Measurements from ENCODE around the gene C11orf21. TPM values are rescaled to one million over a fixed set of nuclear protein-coding genes. Genes with fewer than 3 reads are reported as not detected.

C11orf21 gene
- total RNA-seq, 1 donor from 2014 or later: 0.16 TPM

DNA sequence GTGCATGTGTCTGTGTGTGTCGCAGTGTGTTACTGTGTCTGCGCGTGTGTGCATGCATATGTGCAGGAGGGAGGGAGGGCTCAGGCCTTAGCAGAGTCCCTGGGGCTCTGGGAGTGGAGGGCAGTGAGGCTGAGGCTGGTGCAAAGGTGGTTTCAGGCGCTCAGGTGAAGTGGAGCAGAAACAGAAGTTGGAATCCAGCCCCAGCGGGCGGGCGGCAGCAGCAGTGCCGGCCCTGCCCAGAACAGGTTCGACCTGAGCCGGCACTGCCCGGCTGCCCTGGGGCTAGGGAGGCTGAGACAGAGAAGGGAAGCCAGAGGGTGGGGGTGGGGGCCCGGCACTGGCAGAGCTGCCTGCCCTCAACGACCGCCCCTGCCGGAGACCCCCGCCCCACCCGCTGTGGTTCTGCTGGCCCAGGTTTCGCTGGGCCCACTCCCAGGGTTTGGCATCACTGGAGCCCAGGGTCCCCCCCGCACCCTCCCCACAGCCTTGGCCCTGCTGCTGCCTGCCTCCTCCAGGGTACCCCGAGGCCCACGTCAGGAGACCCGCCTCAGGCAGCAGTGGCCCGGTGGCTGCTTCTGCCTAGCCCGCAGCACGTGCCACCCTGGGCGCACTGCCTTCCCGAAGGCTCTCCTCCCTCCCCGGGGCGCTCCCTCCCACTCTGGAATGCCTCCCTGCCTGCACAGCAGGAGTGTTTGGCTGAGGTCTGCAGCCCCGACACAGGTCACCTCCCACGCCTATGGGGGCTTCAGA is 44.6 kb downstream of the C11orf21 start:
- H3K27ac Mint-ChIP-seq (ENCODE audit: unreplicated experiment): no peak overlapping the region
- H3K27me3 Mint-ChIP-seq (ENCODE audit: unreplicated experiment): peaks cover 28% of the 10 kb centered on the region
- no peak overlapping the region for H3K4me3 Mint-ChIP-seq (ENCODE audit: unreplicated experiment)
- H3K36me3 Mint-ChIP-seq (ENCODE audit: unreplicated experiment): no peaks in the 10 kb centered on the region
- DNase-seq (ENCODE audit: extremely low spot score, unreplicated experiment): no peak
- H3K9me3 Mint-ChIP-seq (ENCODE audit: unreplicated experiment): no peaks in the 10 kb centered on the region
- TF ChIP-seq, protein P1, sequence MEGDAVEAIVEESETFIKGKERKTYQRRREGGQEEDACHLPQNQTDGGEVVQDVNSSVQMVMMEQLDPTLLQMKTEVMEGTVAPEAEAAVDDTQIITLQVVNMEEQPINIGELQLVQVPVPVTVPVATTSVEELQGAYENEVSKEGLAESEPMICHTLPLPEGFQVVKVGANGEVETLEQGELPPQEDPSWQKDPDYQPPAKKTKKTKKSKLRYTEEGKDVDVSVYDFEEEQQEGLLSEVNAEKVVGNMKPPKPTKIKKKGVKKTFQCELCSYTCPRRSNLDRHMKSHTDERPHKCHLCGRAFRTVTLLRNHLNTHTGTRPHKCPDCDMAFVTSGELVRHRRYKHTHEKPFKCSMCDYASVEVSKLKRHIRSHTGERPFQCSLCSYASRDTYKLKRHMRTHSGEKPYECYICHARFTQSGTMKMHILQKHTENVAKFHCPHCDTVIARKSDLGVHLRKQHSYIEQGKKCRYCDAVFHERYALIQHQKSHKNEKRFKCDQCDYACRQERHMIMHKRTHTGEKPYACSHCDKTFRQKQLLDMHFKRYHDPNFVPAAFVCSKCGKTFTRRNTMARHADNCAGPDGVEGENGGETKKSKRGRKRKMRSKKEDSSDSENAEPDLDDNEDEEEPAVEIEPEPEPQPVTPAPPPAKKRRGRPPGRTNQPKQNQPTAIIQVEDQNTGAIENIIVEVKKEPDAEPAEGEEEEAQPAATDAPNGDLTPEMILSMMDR (IDR thresholded peaks at IDR 0.05): no peak
- no peaks in the 10 kb centered on the region for H3K4me1 Mint-ChIP-seq (ENCODE audit: unreplicated experiment)

DNA sequence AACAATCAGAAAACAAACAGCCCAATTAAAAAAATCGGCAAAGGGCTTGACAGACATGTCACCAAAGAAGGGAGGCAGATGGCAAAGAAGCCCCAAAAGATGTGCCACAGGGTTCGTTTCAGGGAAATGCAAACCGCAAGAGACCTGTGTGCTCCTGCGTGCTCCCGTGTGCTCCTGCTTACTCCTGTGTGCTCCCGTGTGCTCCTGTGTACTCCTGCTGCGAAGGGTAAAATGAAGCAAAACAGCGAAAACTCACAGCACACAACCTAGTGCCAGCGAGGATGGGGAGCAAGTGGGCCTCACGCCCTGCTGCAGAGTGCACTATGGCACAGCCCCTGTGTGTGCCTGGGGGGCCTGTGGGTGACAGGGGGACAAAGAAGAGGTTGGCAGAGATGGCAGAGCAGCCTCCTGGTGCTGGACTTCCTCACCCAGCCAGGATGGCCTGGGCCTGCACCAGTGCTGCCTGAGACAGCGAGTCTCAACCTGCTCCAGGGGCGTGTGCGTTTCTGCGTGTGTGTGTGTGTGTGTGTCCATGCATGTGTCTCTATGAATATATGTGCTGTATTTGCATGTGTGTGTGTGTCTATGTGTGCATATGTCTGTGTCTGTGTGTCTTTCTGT is 45.3 kb downstream of the C11orf21 start:
- no peak for DNase-seq (ENCODE audit: extremely low spot score, unreplicated experiment)
- H3K4me3 Mint-ChIP-seq (ENCODE audit: unreplicated experiment): no peak overlapping the region

DNA sequence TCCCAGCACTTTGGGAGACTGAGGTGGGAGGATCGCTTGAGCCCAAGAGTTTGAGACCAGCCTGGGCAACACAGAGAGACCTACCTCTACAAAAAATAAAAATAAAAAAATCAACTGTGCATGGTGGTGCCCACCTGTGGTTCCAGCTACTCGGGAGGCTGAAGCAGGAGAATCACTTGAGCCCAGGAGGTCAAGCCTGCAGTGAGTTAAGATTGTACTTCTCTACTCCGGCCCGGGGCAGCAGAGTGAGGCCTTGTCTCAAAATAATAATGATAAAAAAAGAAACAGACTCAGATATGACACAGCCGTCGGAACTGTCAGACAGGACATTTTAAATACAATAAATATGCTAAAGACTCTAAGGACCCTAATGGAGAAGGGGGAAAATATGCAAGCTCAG is 49.7 kb downstream of the C11orf21 start:
- no peaks in the 10 kb centered on the region for H3K4me1 Mint-ChIP-seq (ENCODE audit: unreplicated experiment)
- no peak for DNase-seq (ENCODE audit: extremely low spot score, unreplicated experiment)
- no peak overlapping the region for H3K4me3 Mint-ChIP-seq (ENCODE audit: unreplicated experiment)
- no peaks in the 10 kb centered on the region for H3K9me3 Mint-ChIP-seq (ENCODE audit: unreplicated experiment)
- peaks cover 39% of the 10 kb centered on the region for H3K27me3 Mint-ChIP-seq (ENCODE audit: unreplicated experiment)
- TF ChIP-seq, protein P1 (IDR thresholded peaks at IDR 0.05): no peak
- H3K36me3 Mint-ChIP-seq (ENCODE audit: unreplicated experiment): no peaks in the 10 kb centered on the region
- H3K27ac Mint-ChIP-seq (ENCODE audit: unreplicated experiment): no peak overlapping the region

More for the DNA sequence above, 45.3 kb downstream of the C11orf21 start:
- Mint-ChIP-seq H3K27ac (ENCODE audit: unreplicated experiment) (no peak overlapping the region), H3K36me3 (ENCODE audit: unreplicated experiment) (no peaks in the 10 kb centered on the region), H3K4me1 (ENCODE audit: unreplicated experiment) (no peaks in the 10 kb centered on the region), H3K9me3 (ENCODE audit: unreplicated experiment) (no peaks in the 10 kb centered on the region), H3K27me3 (ENCODE audit: unreplicated experiment) (peaks cover 23% of the 10 kb centered on the region)
- TF ChIP-seq, protein P1 (IDR thresholded peaks at IDR 0.05): no peak

DNA sequence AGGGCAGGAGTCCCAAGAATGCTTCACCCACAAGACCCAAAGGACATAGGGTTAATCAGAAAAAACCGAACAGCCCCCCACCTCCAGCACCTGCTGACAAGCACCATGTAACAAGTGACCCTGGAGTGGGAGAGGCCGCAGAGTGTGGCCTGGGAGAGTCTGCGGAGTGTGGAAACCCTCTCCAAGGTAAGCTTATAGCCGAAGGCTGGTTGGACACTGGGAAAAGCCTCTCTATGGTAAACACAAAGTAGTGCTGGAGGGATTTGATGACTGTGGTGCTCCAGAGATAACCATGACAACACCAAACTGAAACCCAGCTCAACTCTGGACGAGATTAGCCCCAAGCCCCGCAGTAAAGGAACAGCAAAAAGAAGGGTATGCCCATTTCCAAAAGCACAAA is 50.6 kb downstream of the C11orf21 start:
- no peaks in the 10 kb centered on the region for H3K36me3 Mint-ChIP-seq (ENCODE audit: unreplicated experiment)
- DNase-seq (ENCODE audit: extremely low spot score, unreplicated experiment): no peak
- peaks cover 44% of the 10 kb centered on the region for H3K27me3 Mint-ChIP-seq (ENCODE audit: unreplicated experiment)
- no peak overlapping the region for H3K4me3 Mint-ChIP-seq (ENCODE audit: unreplicated experiment)
- no peaks in the 10 kb centered on the region for H3K4me1 Mint-ChIP-seq (ENCODE audit: unreplicated experiment)
- H3K9me3 Mint-ChIP-seq (ENCODE audit: unreplicated experiment): no peaks in the 10 kb centered on the region
- no peak overlapping the region for H3K27ac Mint-ChIP-seq (ENCODE audit: unreplicated experiment)
- TF ChIP-seq, protein P1 (IDR thresholded peaks at IDR 0.05): no peak

DNA sequence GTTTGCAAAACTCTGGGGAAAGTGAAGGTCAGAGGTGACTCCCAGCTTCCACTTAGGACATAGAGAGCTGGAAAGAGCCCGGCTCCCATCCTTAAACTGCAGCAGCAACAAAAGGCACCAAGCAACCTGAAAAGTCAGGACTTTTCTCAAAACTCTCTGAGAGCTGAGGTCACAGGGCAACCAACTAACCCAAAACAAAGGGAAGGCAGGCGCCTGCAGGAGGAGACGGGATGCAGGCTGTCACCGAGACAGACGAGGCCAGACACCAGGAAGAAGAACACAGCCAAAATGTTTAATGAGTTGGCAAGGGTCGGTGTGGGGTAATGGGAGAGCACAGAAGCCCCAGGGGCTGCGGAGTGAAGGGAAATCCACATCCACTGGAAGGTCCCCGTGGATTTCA is 51.2 kb downstream of the C11orf21 start:
- Mint-ChIP-seq H3K36me3 (ENCODE audit: unreplicated experiment) (no peaks in the 10 kb centered on the region), H3K9me3 (ENCODE audit: unreplicated experiment) (no peaks in the 10 kb centered on the region), H3K4me1 (ENCODE audit: unreplicated experiment) (no peaks in the 10 kb centered on the region), H3K27ac (ENCODE audit: unreplicated experiment) (no peak overlapping the region), H3K4me3 (ENCODE audit: unreplicated experiment) (no peak overlapping the region), H3K27me3 (ENCODE audit: unreplicated experiment) (peaks cover 50% of the 10 kb centered on the region)
- TF ChIP-seq, protein P1 (IDR thresholded peaks at IDR 0.05): no peak
- DNase-seq (ENCODE audit: extremely low spot score, unreplicated experiment): no peak

Data from osteocyte (in vitro differentiated cells).